Caco-2 (cell line): ENCODE measurements around the gene ZNF408. TPM values are rescaled to one million over a fixed set of nuclear protein-coding genes. Genes with fewer than 3 reads are reported as not detected.
"Not testable (repeated sequence)": the region's sequence is repeated elsewhere in the genome, so short reads cannot be mapped to it uniquely, and the experiment has no call there.

Experiments
- BruUV-seq: library from RNA; stranded (reverse); fragments of 400-500 nt; replicated peaks from 2 replicates; lab custom pipeline; 2021; lab: Mats Ljungman, UMichigan
- CTCF ChIA-PET: fragments of 300-600 bp; sonication (Branson Sonifier 250); formaldehyde crosslinking; loops from one replicate; lab custom pipeline; 2022; ENCODE audit warnings: antibody characterized with exemption; lab: Charles Lee
- POLR2A ChIA-PET: fragments of 300-600 bp; sonication (Branson Sonifier 250); formaldehyde crosslinking; loops from one replicate; lab custom pipeline; 2022; ENCODE audit warnings: antibody characterized with exemption; lab: Charles Lee
- DNase-seq, 2 experiments: peaks; one replicate each; pipeline versions ENCODE4 v3.0.0 to v3.0.0-alpha.2; 2020 to 2022
- H3K27me3 ChIP-seq: replicated peaks from 2 replicates; pipeline ENCODE4 v1.6.0; 2011; ENCODE audit warnings: low read length; ENCODE audit not compliant: control insufficient read depth, insufficient read depth
- H3K36me3 ChIP-seq: 2 replicates; pipeline ENCODE4 v1.5.1; 2011; ENCODE audit warnings: low read length; ENCODE audit not compliant: control insufficient read depth, insufficient read depth
- H3K4me1 ChIP-seq: fragments of 250-450 bp; sonication (Bioruptor Pico); 2 replicates; pipeline ENCODE4 v1.5.1; 2020; ENCODE audit warnings: mild to moderate bottlenecking
- H3K4me3 ChIP-seq: 2 replicates; pipeline ENCODE4 v1.5.1; 2011; ENCODE audit warnings: low read depth, mild to moderate bottlenecking, control low read depth, low read length
- H3K9me3 ChIP-seq: fragments of 250-450 bp; sonication (Bioruptor Pico); 2 replicates; pipeline ENCODE4 v1.5.1; 2020; ENCODE audit warnings: mild to moderate bottlenecking, moderate library complexity
- H3K27ac Mint-ChIP-seq: one replicate; pipeline ENCODE4 v1.8.0; 2022; ENCODE audit warnings: mixed read lengths; ENCODE audit not compliant: unreplicated experiment
- H3K27me3 Mint-ChIP-seq: one replicate; pipeline ENCODE4 v1.8.0; 2022; ENCODE audit warnings: mixed read lengths; ENCODE audit not compliant: insufficient read depth, unreplicated experiment
- H3K36me3 Mint-ChIP-seq: one replicate; pipeline ENCODE4 v1.8.0; 2022; ENCODE audit warnings: mild to moderate bottlenecking, mixed read lengths; ENCODE audit not compliant: insufficient read depth, unreplicated experiment
- H3K4me1 Mint-ChIP-seq: one replicate; pipeline ENCODE4 v1.8.0; 2022; ENCODE audit warnings: low read depth, mixed read lengths; ENCODE audit not compliant: unreplicated experiment
- H3K4me3 Mint-ChIP-seq: one replicate; pipeline ENCODE4 v1.8.0; 2022; ENCODE audit warnings: mild to moderate bottlenecking, moderate library complexity, mixed read lengths; ENCODE audit not compliant: unreplicated experiment
- H3K9me3 Mint-ChIP-seq: one replicate; pipeline ENCODE4 v1.8.0; 2022; ENCODE audit warnings: mixed read lengths; ENCODE audit not compliant: unreplicated experiment
- intact Hi-C: fragments of 100-400 bp; cut with micrococcal nuclease; formaldehyde crosslinking; loops from one replicate; pipeline ENCODE4 v1.10.0; 2022; ENCODE audit not compliant: unreplicated experiment
- total RNA-seq: library from RNA; stranded (reverse); gene quantifications from 2 replicates; pipeline ENCODE4 v1.2.3, GENCODE V29; 2022
- TF ChIP-seq, protein P1 (sequence below), 2 experiments: fragments of 200-600 bp in 1 of 2; IDR thresholded peaks; 1 replicate in 1 of 2; 2 replicates in 1 of 2; pipeline versions ENCODE4 v1.5.1 to v1.8.0; 2011 to 2022; ENCODE audit warnings: antibody characterized with exemption in 1 of 2, control low read depth in 1 of 2, inconsistent platforms in 1 of 2, low read depth in 1 of 2, low read length in 1 of 2, mild to moderate bottlenecking in 1 of 2, moderate library complexity in 1 of 2; ENCODE audit not compliant: insufficient read depth in 1 of 2, severe bottlenecking in 1 of 2, unreplicated experiment in 1 of 2

ZNF408 gene
- total RNA-seq, 1 experiment from 2014 or later: 23.3 TPM

DNA sequence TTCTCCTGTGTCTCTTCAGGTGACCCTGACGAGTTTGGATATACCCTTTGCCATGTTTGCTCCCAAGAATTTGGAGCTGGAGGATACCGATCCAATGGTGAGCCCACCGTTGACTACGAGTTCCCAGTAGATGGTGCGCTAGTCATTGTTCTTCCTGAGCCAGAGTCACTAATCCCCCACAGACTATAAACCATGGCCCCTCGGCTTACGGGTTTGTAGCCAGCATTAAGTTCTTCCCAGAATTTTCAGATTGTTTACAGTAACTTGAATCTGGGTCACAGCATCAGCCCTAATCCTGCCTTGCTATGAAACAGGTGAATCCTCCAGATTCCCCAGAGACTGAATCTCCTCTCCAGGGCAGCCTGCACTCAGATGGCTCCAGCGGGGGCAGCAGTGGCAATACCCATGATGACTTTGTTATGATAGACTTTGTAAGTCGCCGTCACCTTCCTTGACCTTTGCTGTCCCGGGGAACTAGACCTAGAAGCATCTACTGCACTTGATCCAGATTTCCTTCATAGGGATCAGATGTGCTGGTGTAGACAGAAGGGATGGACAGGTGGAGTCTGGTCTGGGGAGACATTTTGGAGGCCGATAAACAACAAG is 32.2 kb upstream of the ZNF408 start:
- Histone ChIP-seq H3K4me1 (no peaks in the 10 kb centered on the region), H3K9me3 (no peaks in the 10 kb centered on the region), H3K36me3 (peaks cover 5% of the 10 kb centered on the region), H3K27me3 (no peaks in the 10 kb centered on the region), H3K4me3 (no peak overlapping the region)
- peaks cover 67% of the 10 kb centered on the region for H3K36me3 Mint-ChIP-seq
- POLR2A ChIA-PET: no interaction called here
- TF ChIP-seq, protein P1, sequence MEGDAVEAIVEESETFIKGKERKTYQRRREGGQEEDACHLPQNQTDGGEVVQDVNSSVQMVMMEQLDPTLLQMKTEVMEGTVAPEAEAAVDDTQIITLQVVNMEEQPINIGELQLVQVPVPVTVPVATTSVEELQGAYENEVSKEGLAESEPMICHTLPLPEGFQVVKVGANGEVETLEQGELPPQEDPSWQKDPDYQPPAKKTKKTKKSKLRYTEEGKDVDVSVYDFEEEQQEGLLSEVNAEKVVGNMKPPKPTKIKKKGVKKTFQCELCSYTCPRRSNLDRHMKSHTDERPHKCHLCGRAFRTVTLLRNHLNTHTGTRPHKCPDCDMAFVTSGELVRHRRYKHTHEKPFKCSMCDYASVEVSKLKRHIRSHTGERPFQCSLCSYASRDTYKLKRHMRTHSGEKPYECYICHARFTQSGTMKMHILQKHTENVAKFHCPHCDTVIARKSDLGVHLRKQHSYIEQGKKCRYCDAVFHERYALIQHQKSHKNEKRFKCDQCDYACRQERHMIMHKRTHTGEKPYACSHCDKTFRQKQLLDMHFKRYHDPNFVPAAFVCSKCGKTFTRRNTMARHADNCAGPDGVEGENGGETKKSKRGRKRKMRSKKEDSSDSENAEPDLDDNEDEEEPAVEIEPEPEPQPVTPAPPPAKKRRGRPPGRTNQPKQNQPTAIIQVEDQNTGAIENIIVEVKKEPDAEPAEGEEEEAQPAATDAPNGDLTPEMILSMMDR (IDR thresholded peaks at IDR 0.05; ENCODE audit: insufficient read depth in 1 of 2, low read depth in 1 of 2, low read length in 1 of 2, severe bottlenecking in 1 of 2, unreplicated experiment in 1 of 2): no peak
- H3K4me1 Mint-ChIP-seq: no peaks in the 10 kb centered on the region
- no peak overlapping the region for H3K27ac Mint-ChIP-seq
- no TSS peak for BruUV-seq
- H3K9me3 Mint-ChIP-seq: no peaks in the 10 kb centered on the region
- CTCF ChIA-PET: no interaction called here
- H3K27me3 Mint-ChIP-seq: no peaks in the 10 kb centered on the region
- no peak for DNase-seq
- intact Hi-C loops: no loop called here
- no peak overlapping the region for H3K4me3 Mint-ChIP-seq

DNA sequence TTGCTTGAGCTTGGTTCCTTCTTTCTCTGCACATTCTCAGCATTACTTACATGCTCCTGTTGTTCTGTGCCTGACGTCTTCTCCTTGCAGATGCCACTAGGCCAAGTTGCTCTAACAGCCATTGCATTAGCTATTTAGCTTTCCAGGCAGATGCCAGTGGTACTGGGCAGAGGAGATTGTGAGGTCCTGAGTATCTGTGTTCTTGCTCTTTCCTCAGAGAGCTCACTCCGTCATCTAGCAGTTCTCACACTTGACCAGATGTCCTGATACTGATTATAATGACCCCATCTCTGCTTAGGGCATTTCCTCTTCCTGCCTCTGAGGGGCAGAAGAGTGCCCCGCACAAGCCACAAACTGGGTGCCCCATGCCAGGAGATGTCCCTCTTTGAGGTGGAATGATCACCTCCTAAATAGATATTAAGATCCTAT is 31.1 kb upstream of the ZNF408 start:
- no TSS peak for BruUV-seq
- no peaks in the 10 kb centered on the region for H3K27me3 ChIP-seq
- no peaks in the 10 kb centered on the region for H3K9me3 ChIP-seq
- no peaks in the 10 kb centered on the region for H3K27me3 Mint-ChIP-seq
- H3K4me3 Mint-ChIP-seq: no peak overlapping the region
- intact Hi-C loops: no loop called here
- no peaks in the 10 kb centered on the region for H3K9me3 Mint-ChIP-seq
- TF ChIP-seq, protein P1 (IDR thresholded peaks at IDR 0.05; ENCODE audit: insufficient read depth in 1 of 2, low read depth in 1 of 2, low read length in 1 of 2, severe bottlenecking in 1 of 2, unreplicated experiment in 1 of 2): peak; percentile 23 to 36
- DNase-seq: no peak
- H3K4me1 Mint-ChIP-seq: peaks cover 4% of the 10 kb centered on the region
- ChIA-PET POLR2A (no interaction called here), CTCF (interaction anchor here (0.6 kb wide), 1 partner anchor 42 kb away, joined by 7 read pairs; no protein-coding TSS in a partner anchor)
- H3K27ac Mint-ChIP-seq: no peak overlapping the region
- H3K36me3 ChIP-seq: peaks cover 4% of the 10 kb centered on the region
- peaks cover 59% of the 10 kb centered on the region for H3K36me3 Mint-ChIP-seq
- peaks cover 10% of the 10 kb centered on the region for H3K4me1 ChIP-seq
- H3K4me3 ChIP-seq: no peak overlapping the region

- Mint-ChIP-seq H3K36me3 (peaks cover 51% of the 10 kb centered on the region), H3K4me1 (peaks cover 12% of the 10 kb centered on the region)
- intact Hi-C loops, H3K27me3 ChIP-seq, H3K9me3 Mint-ChIP-seq, H3K27ac Mint-ChIP-seq, CTCF ChIA-PET, POLR2A ChIA-PET, H3K27me3 Mint-ChIP-seq, BruUV-seq, H3K9me3 ChIP-seq, H3K36me3 ChIP-seq, H3K4me3 Mint-ChIP-seq, H3K4me3 ChIP-seq, DNase-seq: not testable (repeated sequence)
- peaks cover 18% of the 10 kb centered on the region for H3K4me1 ChIP-seq
Measured at GRCh38 chr11:46670521-46670920, 30.3 kb upstream of the ZNF408 start.
